HEK293 (cell line): ENCODE data around the gene ZNF503.

Experiments
- GLIS1 ChIP-seq: fragments of 450-650 bp; formaldehyde crosslinking; IDR thresholded peaks from 2 replicates; pipeline ENCODE4 v1.5.1; 2016; ENCODE audit warnings: missing biosample characterization, missing genetic modification characterization
- ZBTB7A ChIP-seq: fragments of 450-650 bp; formaldehyde crosslinking; IDR thresholded peaks from 2 replicates; pipeline ENCODE4 v1.5.1; 2016; ENCODE audit warnings: low read depth, missing biosample characterization, missing genetic modification characterization
- ZNF114 ChIP-seq: fragments of 450-650 bp; formaldehyde crosslinking; IDR thresholded peaks from 2 replicates; pipeline ENCODE4 v1.5.0; 2017; ENCODE audit warnings: missing biosample characterization, missing genetic modification characterization
- TF ChIP-seq, protein P1 (sequence below): fragments of 450-650 bp; formaldehyde crosslinking; IDR thresholded peaks from 2 replicates; pipeline ENCODE4 v1.5.1; 2016; ENCODE audit warnings: missing biosample characterization, missing genetic modification characterization
- TF ChIP-seq, protein P2 (sequence below): fragments of 450-650 bp; formaldehyde crosslinking; IDR thresholded peaks from 2 replicates; pipeline ENCODE4; 2016; ENCODE audit warnings: missing biosample characterization, missing genetic modification characterization
- TF ChIP-seq, protein P3 (sequence below): sonication (generic); formaldehyde crosslinking; IDR thresholded peaks from 2 replicates; pipeline ENCODE4 v1.8.1; 2022; ENCODE audit warnings: mild to moderate bottlenecking, moderate library complexity, missing genetic modification reagents
- TF ChIP-seq, protein P4 (sequence below): fragments of 450-650 bp; formaldehyde crosslinking; IDR thresholded peaks from 2 replicates; pipeline ENCODE4 v1.5.1; 2017; ENCODE audit warnings: missing biosample characterization, missing genetic modification characterization
- TF ChIP-seq, protein P5 (sequence below): fragments of 450-650 bp; formaldehyde crosslinking; IDR thresholded peaks from 2 replicates; pipeline ENCODE4 v1.5.1; 2017; ENCODE audit warnings: missing biosample characterization, mild to moderate bottlenecking, missing genetic modification characterization, moderate library complexity

DNA sequence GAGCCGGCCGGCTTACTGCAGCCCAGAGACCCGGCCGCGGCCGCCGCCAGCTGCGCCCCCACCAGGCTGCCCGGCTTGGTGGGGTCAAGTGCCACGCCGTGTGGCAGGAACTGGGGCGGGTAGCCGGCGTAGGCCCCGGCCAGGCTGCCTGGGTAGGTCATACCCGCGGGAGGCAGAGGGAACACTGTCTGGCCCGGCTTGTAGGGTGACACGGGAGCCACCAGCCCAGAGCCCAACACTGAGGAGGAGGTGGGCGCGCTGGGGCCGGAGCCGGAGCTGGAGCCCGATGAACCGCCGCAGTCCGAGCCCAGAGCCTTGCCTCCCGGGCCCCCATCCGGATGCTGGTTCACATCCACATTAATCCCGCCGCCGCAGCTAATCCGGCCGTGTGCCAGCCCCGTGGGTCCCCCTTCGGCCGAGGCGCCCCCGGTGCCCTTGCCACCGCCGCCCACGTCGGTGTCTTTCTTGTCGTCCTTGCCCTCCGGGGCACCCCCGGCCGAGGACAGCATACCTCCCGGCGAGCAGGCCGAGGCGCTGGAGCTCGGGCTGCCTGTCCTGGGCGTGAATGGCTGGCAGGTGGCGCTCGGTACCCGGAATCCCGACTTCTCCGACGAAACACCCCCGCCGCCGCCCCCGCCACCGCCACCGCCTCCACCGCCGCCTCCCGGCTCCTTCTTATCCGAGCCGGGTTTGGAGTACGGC lies 2.0 kb downstream of the ZNF503 start:
- TF ChIP-seq, protein P1, sequence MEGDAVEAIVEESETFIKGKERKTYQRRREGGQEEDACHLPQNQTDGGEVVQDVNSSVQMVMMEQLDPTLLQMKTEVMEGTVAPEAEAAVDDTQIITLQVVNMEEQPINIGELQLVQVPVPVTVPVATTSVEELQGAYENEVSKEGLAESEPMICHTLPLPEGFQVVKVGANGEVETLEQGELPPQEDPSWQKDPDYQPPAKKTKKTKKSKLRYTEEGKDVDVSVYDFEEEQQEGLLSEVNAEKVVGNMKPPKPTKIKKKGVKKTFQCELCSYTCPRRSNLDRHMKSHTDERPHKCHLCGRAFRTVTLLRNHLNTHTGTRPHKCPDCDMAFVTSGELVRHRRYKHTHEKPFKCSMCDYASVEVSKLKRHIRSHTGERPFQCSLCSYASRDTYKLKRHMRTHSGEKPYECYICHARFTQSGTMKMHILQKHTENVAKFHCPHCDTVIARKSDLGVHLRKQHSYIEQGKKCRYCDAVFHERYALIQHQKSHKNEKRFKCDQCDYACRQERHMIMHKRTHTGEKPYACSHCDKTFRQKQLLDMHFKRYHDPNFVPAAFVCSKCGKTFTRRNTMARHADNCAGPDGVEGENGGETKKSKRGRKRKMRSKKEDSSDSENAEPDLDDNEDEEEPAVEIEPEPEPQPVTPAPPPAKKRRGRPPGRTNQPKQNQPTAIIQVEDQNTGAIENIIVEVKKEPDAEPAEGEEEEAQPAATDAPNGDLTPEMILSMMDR = no peak; the same call in none of the 2 replicates
- TF ChIP-seq, protein P2, sequence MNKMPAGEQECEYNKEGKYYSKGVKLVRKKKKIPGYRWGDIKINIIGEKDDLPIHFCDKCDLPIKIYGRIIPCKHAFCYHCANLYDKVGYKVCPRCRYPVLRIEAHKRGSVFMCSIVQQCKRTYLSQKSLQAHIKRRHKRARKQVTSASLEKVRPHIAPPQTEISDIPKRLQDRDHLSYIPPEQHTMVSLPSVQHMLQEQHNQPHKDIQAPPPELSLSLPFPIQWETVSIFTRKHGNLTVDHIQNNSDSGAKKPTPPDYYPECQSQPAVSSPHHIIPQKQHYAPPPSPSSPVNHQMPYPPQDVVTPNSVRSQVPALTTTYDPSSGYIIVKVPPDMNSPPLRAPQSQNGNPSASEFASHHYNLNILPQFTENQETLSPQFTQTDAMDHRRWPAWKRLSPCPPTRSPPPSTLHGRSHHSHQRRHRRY (tag by site-specific recombination) = no peak
- TF ChIP-seq, protein P3, sequence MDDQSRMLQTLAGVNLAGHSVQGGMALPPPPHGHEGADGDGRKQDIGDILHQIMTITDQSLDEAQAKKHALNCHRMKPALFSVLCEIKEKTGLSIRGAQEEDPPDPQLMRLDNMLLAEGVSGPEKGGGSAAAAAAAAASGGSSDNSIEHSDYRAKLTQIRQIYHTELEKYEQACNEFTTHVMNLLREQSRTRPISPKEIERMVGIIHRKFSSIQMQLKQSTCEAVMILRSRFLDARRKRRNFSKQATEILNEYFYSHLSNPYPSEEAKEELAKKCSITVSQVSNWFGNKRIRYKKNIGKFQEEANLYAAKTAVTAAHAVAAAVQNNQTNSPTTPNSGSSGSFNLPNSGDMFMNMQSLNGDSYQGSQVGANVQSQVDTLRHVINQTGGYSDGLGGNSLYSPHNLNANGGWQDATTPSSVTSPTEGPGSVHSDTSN (CRISPR knock-in tag) = no peak
- no peak for TF ChIP-seq ZNF114
- TF ChIP-seq GLIS1 (tag by site-specific recombination) = peak; percentile 96
- TF ChIP-seq, protein P4, sequence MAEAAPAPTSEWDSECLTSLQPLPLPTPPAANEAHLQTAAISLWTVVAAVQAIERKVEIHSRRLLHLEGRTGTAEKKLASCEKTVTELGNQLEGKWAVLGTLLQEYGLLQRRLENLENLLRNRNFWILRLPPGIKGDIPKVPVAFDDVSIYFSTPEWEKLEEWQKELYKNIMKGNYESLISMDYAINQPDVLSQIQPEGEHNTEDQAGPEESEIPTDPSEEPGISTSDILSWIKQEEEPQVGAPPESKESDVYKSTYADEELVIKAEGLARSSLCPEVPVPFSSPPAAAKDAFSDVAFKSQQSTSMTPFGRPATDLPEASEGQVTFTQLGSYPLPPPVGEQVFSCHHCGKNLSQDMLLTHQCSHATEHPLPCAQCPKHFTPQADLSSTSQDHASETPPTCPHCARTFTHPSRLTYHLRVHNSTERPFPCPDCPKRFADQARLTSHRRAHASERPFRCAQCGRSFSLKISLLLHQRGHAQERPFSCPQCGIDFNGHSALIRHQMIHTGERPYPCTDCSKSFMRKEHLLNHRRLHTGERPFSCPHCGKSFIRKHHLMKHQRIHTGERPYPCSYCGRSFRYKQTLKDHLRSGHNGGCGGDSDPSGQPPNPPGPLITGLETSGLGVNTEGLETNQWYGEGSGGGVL (tag by site-specific recombination) = no peak
- TF ChIP-seq, protein P5, sequence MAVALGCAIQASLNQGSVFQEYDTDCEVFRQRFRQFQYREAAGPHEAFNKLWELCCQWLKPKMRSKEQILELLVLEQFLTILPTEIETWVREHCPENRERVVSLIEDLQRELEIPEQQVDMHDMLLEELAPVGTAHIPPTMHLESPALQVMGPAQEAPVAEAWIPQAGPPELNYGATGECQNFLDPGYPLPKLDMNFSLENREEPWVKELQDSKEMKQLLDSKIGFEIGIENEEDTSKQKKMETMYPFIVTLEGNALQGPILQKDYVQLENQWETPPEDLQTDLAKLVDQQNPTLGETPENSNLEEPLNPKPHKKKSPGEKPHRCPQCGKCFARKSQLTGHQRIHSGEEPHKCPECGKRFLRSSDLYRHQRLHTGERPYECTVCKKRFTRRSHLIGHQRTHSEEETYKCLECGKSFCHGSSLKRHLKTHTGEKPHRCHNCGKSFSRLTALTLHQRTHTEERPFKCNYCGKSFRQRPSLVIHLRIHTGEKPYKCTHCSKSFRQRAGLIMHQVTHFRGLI (tag by site-specific recombination) = peak; percentile 66; the same call in 1 of the 2 replicates
- TF ChIP-seq ZBTB7A (tag by site-specific recombination) = peak; percentile 46; the same call in 1 of the 2 replicates
